Fibroblast of lung (primary cell): ENCODE results near the gene FXYD1. TPM values are rescaled to one million over a fixed set of nuclear protein-coding genes. Genes with fewer than 3 reads are reported as not detected.
A peak's percentile ranks its signal among the peaks of the same experiment; 100 is the strongest.

ENCODE experiments used
- DNase-seq, 2 donors: peaks; one replicate each; pipeline versions ENCODE4 v3.0.0 to v3.0.0-alpha.2; 2010; ENCODE audit warnings: low read depth in 2 of 2
- H2AFZ ChIP-seq: 2 replicates; pipeline ENCODE4 v1.5.1; 2012; ENCODE audit warnings: low read length, control low read depth, inconsistent platforms
- H3K27ac ChIP-seq: 2 replicates; pipeline ENCODE4 v1.5.1; 2011; ENCODE audit warnings: low read length, control low read depth; ENCODE audit not compliant: insufficient read depth
- H3K27me3 ChIP-seq: 2 replicates; pipeline ENCODE4 v1.5.1; 2011; ENCODE audit warnings: mild to moderate bottlenecking, low read length; ENCODE audit not compliant: control insufficient read depth, insufficient read depth
- H3K36me3 ChIP-seq: 2 replicates; pipeline ENCODE4 v1.5.1; 2011; ENCODE audit warnings: low read length; ENCODE audit not compliant: control insufficient read depth, insufficient read depth
- H3K4me1 ChIP-seq: 2 replicates; pipeline ENCODE4 v1.5.1; 2011; ENCODE audit warnings: low read length; ENCODE audit not compliant: control insufficient read depth, insufficient read depth; ENCODE audit errors: extremely low read depth
- H3K4me2 ChIP-seq: 2 replicates; pipeline ENCODE4 v1.5.1; 2011; ENCODE audit warnings: low read length, control low read depth; ENCODE audit not compliant: insufficient read depth; ENCODE audit errors: extremely low read depth
- H3K4me3 ChIP-seq, 4 experiments: fragments of 200-600 bp in 1 of 4; sonication (generic) in 1 of 4; replicated peaks in 1 of 4; 2 replicates each; pipeline ENCODE4 v1.5.1; 2011 to 2016; ENCODE audit warnings: low read length in 4 of 4, low read depth in 3 of 4, mild to moderate bottlenecking in 3 of 4, control low read depth in 2 of 4, inconsistent platforms in 1 of 4, mixed read lengths in 1 of 4; ENCODE audit not compliant: insufficient read depth in 1 of 4; ENCODE audit errors: control extremely low read depth in 1 of 4
- H3K79me2 ChIP-seq: 2 replicates; pipeline ENCODE4 v1.5.1; 2012; ENCODE audit warnings: mild to moderate bottlenecking, low read length, inconsistent platforms; ENCODE audit not compliant: control insufficient read depth, insufficient read depth
- H3K9ac ChIP-seq: 2 replicates; pipeline ENCODE4 v1.5.1; 2011; ENCODE audit warnings: mild to moderate bottlenecking, low read length, control low read depth; ENCODE audit not compliant: insufficient read depth
- H3K9me3 ChIP-seq: 2 replicates; pipeline ENCODE4 v1.5.1; 2012; ENCODE audit warnings: low read depth, low read length; ENCODE audit not compliant: control insufficient read depth, insufficient read depth
- H4K20me1 ChIP-seq: 2 replicates; pipeline ENCODE4 v1.5.1; 2011; ENCODE audit warnings: low read length; ENCODE audit not compliant: control insufficient read depth, insufficient read depth; ENCODE audit errors: extremely low read depth
- CTCF ChIP-seq, 2 donors: IDR thresholded peaks in 1 of 2; conservative IDR thresholded peaks in 1 of 2; 1 replicate in 1 of 2; 2 replicates in 1 of 2; pipeline ENCODE4 v1.5.1; 2011 to 2012; ENCODE audit warnings: low read length in 2 of 2, control low read depth in 1 of 2, inconsistent platforms in 1 of 2, low read depth in 1 of 2, mild to moderate bottlenecking in 1 of 2
- EZH2 ChIP-seq: IDR thresholded peaks from 2 replicates; pipeline ENCODE4 v1.5.1; 2012; ENCODE audit warnings: low read length, control low read depth, mild to moderate bottlenecking; ENCODE audit errors: missing control alignments
- polyA plus RNA-seq, 2 donors: library from polyadenylated mRNA; depleted of rRNA in 1 of 2; stranded (reverse) in 1 of 2; unstranded in 1 of 2; fragments of >200 nt; gene quantifications; 2 replicates each; pipeline ENCODE4 v1.2.1, GENCODE V29; 2011 to 2012; ENCODE audit warnings: missing spikeins in 1 of 2
- total RNA-seq: library from RNA; depleted of rRNA; stranded (reverse); fragments of >200 nt; gene quantifications from 2 replicates; pipeline ENCODE4 v1.2.1, GENCODE V29; 2014

The FXYD1 gene
- total and polyA plus RNA-seq, 2 donors (not counting 1 experiment from before 2014, with no cell fraction given), result 4.5 to 7.5 TPM

- no peak overlapping the region for H2AFZ ChIP-seq
- H4K20me1 ChIP-seq, result no peaks in the 10 kb centered on the region
- H3K4me3 ChIP-seq, result peak overlapping the region in 2 of 4 experiments; percentile 66 to 67
- H3K4me2 ChIP-seq, result peak overlapping the region; percentile 98
- no peaks in the 10 kb centered on the region for H3K9me3 ChIP-seq
- no peak for DNase-seq
- no peak overlapping the region for H3K9ac ChIP-seq
- H3K79me2 ChIP-seq, result no peaks in the 10 kb centered on the region
- H3K27me3 ChIP-seq, result peaks cover 3% of the 10 kb centered on the region
- no peak for TF ChIP-seq CTCF (conservative IDR thresholded peaks at IDR 0.05 in 1 of 2, IDR thresholded peaks at IDR 0.05 in 1 of 2; ENCODE audit: low read depth in 1 of 2, low read length in 2 of 2)
- TF ChIP-seq EZH2, result no peak
- H3K4me1 ChIP-seq, result peaks cover 13% of the 10 kb centered on the region
- H3K27ac ChIP-seq, result no peak overlapping the region
- no peaks in the 10 kb centered on the region for H3K36me3 ChIP-seq
These were observed 15.1 kb upstream of the FXYD1 start for GRCh38 chr19:35123573-35123972.

- Histone ChIP-seq H3K4me3 (peak overlapping the region; percentile 66 to 85 (median 71)), H3K4me2 (peak overlapping the region; percentile 98), H3K79me2 (no peaks in the 10 kb centered on the region), H4K20me1 (no peaks in the 10 kb centered on the region), H3K9ac (peak overlapping the region; percentile 72), H3K27ac (peak overlapping the region; percentile 81), H3K9me3 (no peaks in the 10 kb centered on the region), H3K27me3 (peaks cover 3% of the 10 kb centered on the region), H3K36me3 (no peaks in the 10 kb centered on the region), H3K4me1 (peaks cover 13% of the 10 kb centered on the region), H2AFZ (peak overlapping the region; percentile 99)
- DNase-seq, result peak; percentile 84 to 91
- TF ChIP-seq CTCF (conservative IDR thresholded peaks at IDR 0.05 in 1 of 2, IDR thresholded peaks at IDR 0.05 in 1 of 2; ENCODE audit: low read depth in 1 of 2, low read length in 2 of 2) (no peak), EZH2 (no peak)
These were observed 14.2 kb upstream of the FXYD1 start for GRCh38 chr19:35124098-35125060.

GRCh38 chr19:35125270-35125717 lies 13.3 kb upstream of the FXYD1 start:
- no peaks in the 10 kb centered on the region for H3K79me2 ChIP-seq
- no peak overlapping the region for H3K4me3 ChIP-seq
- no peak for DNase-seq
- peaks cover 13% of the 10 kb centered on the region for H3K4me1 ChIP-seq
- H3K4me2 ChIP-seq, result no peak overlapping the region
- H3K36me3 ChIP-seq, result no peaks in the 10 kb centered on the region
- H3K27me3 ChIP-seq, result peaks cover 10% of the 10 kb centered on the region
- H3K27ac ChIP-seq, result no peak overlapping the region
- H3K9me3 ChIP-seq, result no peaks in the 10 kb centered on the region
- no peak overlapping the region for H2AFZ ChIP-seq
- H3K9ac ChIP-seq, result no peak overlapping the region
- no peaks in the 10 kb centered on the region for H4K20me1 ChIP-seq
- TF ChIP-seq EZH2 (no peak), CTCF (conservative IDR thresholded peaks at IDR 0.05 in 1 of 2, IDR thresholded peaks at IDR 0.05 in 1 of 2; ENCODE audit: low read depth in 1 of 2, low read length in 2 of 2) (no peak)
